Sigmoid colon (tissue), 4 donors: ENCODE measurements around the gene TMEM229B.

Experiments
- EP300 ChIP-seq, 4 donors: sonication (generic); formaldehyde crosslinking; IDR thresholded peaks; one replicate each; pipeline ENCODE4 v1.6.1; 2017; ENCODE audit warnings: antibody characterized with exemption in 4 of 4
- POLR2A ChIP-seq, 2 donors: fragments of 450-650 bp; IDR thresholded peaks; one replicate each; pipeline ENCODE4 v1.6.1; 2016; ENCODE audit warnings: antibody characterized with exemption in 2 of 2, mild to moderate bottlenecking in 2 of 2, moderate library complexity in 2 of 2
- POLR2AphosphoS5 ChIP-seq, 4 donors: sonication (generic); formaldehyde crosslinking; IDR thresholded peaks; one replicate each; pipeline ENCODE4 v1.6.1; 2017; ENCODE audit warnings: antibody characterized with exemption in 4 of 4
- TF ChIP-seq, protein P1 (sequence below), 4 experiments: fragments of 450-650 bp in 3 of 4; fragments of 200-600 bp in 1 of 4; IDR thresholded peaks; one replicate each; pipeline ENCODE4 v1.5.1; 2016 to 2019; ENCODE audit warnings: antibody characterized with exemption in 4 of 4, mild to moderate bottlenecking in 3 of 4, moderate library complexity in 2 of 4

DNA sequence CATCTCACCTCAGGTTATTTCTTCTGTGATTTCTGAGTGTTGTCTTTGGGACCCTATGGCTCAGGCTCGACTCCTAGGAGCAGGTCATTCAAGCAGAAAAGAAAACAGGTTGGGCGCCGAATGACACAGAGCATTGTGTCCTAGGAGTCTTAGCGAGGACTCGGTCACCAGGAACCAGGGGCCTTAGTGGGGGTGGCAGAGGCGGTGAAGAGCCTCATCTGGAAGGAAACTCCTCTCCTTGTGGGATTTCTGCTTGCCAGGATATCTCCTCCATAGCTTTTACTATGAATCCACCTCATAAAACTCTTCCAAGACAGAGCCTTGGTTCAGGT is 45.2 kb upstream of the TMEM229B start:
- TF ChIP-seq EP300 (IDR thresholded peaks at IDR 0.05), result no peak
- TF ChIP-seq, protein P1, sequence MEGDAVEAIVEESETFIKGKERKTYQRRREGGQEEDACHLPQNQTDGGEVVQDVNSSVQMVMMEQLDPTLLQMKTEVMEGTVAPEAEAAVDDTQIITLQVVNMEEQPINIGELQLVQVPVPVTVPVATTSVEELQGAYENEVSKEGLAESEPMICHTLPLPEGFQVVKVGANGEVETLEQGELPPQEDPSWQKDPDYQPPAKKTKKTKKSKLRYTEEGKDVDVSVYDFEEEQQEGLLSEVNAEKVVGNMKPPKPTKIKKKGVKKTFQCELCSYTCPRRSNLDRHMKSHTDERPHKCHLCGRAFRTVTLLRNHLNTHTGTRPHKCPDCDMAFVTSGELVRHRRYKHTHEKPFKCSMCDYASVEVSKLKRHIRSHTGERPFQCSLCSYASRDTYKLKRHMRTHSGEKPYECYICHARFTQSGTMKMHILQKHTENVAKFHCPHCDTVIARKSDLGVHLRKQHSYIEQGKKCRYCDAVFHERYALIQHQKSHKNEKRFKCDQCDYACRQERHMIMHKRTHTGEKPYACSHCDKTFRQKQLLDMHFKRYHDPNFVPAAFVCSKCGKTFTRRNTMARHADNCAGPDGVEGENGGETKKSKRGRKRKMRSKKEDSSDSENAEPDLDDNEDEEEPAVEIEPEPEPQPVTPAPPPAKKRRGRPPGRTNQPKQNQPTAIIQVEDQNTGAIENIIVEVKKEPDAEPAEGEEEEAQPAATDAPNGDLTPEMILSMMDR (IDR thresholded peaks at IDR 0.05), result no peak
- TF ChIP-seq POLR2AphosphoS5 (IDR thresholded peaks at IDR 0.05), result no peak
- TF ChIP-seq POLR2A (IDR thresholded peaks at IDR 0.05), result no peak
